Stimulated activated naive CD8-positive, alpha-beta T cell treated with anti-CD3 and anti-CD28 coated beads, Interleukin-15, amount 100 ng/mL, for 72 hours (primary cell): Measurements from ENCODE around the gene ZNF138.
"Not testable (repeated sequence)": the region's sequence is repeated elsewhere in the genome, so short reads cannot be mapped to it uniquely, and the experiment has no call there.

ENCODE experiments used
- ATAC-seq: fragments of 150-1000 bp; cut with Tn5 transposase; 2 replicates; pipeline ENCODE4 v1.10.0; 2021; ENCODE audit warnings: mild to moderate bottlenecking, moderate library complexity
- DNase-seq, 2 donors: peaks; one replicate each; pipeline ENCODE4 v3.0.0; 2021 to 2022
- H3K27ac Mint-ChIP-seq, 2 donors: one replicate each; pipeline ENCODE4 v1.8.0; 2022; ENCODE audit warnings: mild to moderate bottlenecking in 2 of 2, mixed read lengths in 2 of 2, moderate library complexity in 2 of 2
- H3K27me3 Mint-ChIP-seq: one replicate; pipeline ENCODE4 v1.8.0; 2022; ENCODE audit warnings: mixed read lengths
- H3K4me1 Mint-ChIP-seq: one replicate; pipeline ENCODE4 v1.8.0; 2022; ENCODE audit warnings: mild to moderate bottlenecking, mixed read lengths
- H3K4me3 Mint-ChIP-seq, 2 donors: one replicate each; pipeline ENCODE4 v1.8.0; 2022; ENCODE audit warnings: mild to moderate bottlenecking in 2 of 2, mixed read lengths in 2 of 2, moderate library complexity in 1 of 2
- H3K9me3 Mint-ChIP-seq, 2 donors: one replicate each; pipeline ENCODE4 v1.8.0; 2022; ENCODE audit warnings: mixed read lengths in 2 of 2

ZNF138 gene

DNA sequence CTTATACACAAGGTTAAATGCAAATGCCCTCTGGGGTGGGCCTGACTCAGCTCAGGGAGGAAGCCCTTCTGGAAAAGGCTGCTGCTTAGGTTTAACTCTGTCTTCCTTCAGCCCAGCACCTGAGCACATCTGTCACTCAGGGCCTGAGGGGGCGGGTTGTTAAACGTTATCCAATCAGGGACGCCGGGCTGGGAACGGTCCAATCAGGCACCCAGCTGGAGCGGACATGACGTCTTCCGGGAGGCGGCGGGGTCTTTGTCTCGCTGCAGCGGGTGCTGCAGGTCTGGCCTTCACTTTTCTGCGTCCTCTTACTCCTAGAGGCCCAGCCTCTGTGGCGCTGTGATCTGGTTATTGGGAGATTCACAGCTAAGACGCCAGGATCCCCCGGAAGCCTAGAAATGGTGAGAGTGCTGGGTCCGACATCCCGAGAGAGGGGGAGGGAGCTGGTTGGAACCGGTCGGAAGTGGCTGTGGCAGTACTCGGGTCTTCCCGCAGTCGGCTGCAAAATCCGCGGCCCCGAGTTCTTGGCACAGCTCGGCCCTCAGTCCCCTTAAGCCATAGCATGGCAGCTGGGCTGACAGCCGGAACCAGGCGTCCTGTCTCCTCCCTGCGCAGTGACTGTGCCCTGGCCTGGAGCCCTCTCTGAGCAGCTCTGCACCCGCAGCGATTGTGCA lies at the start of gene ZNF138:
Gene ZNF138, plus strand, starts transcription at position 258 of the 674 bp plus-strand sequence. Its CDS starts 141 bp downstream, at position 399.
- H3K27ac Mint-ChIP-seq, result peak within 1 kb of the TSS; percentile 99 to 100
- DNase-seq (peak; percentile 88 to 95), ATAC-seq (peak; percentile 100)
- no peaks in the 10 kb centered on the region for H3K27me3 Mint-ChIP-seq
- peaks cover 24% of the 10 kb centered on the region for H3K4me1 Mint-ChIP-seq
- H3K9me3 Mint-ChIP-seq, result no peaks in the 10 kb centered on the region
- peak within 1 kb of the TSS; percentile 97 to 99 for H3K4me3 Mint-ChIP-seq

- ATAC-seq (no peak), DNase-seq (no peak)
- Mint-ChIP-seq H3K4me3 (no peak overlapping the region), H3K9me3 (peaks cover 0 to 13% of the 10 kb centered on the region in 2 donors), H3K27me3 (no peaks in the 10 kb centered on the region), H3K27ac (no peak overlapping the region), H3K4me1 (no peaks in the 10 kb centered on the region)
Observed at GRCh38 chr7:64744680-64745079, 49.5 kb upstream of the ZNF138 start.

DNA sequence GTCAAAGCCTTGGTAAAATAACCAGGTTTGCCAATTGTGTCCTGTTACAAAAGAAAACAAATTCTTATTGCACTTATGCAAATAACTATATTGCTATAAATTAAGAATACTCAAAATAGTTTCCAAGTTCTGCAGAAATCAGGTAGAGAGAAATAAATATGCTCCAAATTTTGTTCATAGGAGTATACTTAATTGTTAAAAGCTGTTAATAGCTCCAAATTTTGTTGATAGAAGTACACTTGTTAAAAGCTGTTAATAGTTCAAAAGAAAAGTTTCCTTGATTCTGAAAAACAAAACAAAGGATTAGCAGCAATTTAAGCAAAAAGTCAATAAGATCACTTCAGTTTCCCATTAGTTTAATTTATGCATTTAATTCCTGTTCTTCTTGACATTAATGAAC lies 46.4 kb upstream of the ZNF138 start:
- Mint-ChIP-seq H3K27me3 (no peaks in the 10 kb centered on the region), H3K4me3 (no peak overlapping the region), H3K27ac (no peak overlapping the region), H3K9me3 (peaks cover 0 to 6% of the 10 kb centered on the region in 2 donors), H3K4me1 (no peaks in the 10 kb centered on the region)
- ATAC-seq (no peak), DNase-seq (no peak)

DNA sequence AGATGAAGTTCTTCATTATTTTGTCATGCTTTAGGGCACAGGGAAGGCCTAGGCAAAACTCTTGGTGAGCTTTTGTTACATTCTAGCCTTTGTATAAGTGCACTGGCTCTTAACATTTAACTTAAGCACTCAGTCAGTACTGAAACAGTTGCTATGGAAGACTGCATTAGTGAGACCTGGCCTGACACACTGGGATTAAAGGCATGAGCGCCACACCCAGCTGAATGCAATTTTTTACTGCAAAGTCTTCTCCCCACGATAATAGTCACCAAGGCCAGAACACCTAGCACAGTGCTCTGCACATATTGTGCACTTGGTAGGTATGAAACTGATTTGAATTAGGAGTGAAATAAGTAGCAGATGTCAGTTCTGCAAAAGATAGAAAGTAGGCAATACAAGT lies 41.2 kb upstream of the ZNF138 start:
- no peak overlapping the region for H3K4me3 Mint-ChIP-seq
- ATAC-seq, result no peak
- no peaks in the 10 kb centered on the region for H3K9me3 Mint-ChIP-seq
- H3K27me3 Mint-ChIP-seq, result no peaks in the 10 kb centered on the region
- H3K27ac Mint-ChIP-seq, result no peak overlapping the region
- no peaks in the 10 kb centered on the region for H3K4me1 Mint-ChIP-seq
- no peak for DNase-seq

DNA sequence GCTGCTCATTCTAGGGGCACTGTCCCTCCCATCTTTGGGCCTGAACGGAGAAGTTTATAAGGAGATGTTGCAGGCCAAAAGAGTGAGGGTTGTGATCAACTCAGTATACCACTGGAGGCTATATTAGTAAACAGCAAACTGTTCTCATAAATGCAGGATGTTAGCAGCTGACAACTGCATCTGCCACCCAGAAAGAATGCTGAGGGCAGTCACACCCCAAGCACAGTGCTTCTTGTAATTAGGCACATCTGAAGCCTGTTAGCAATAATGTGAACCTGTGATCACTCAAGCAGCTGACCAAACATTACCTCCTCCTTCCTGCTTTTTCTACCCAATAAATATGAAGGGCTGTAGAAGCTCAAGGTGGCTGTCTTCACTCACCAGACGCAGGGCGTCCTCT lies 38.4 kb upstream of the ZNF138 start:
- no peak for ATAC-seq
- no peaks in the 10 kb centered on the region for H3K4me1 Mint-ChIP-seq
- H3K4me3 Mint-ChIP-seq, result no peak overlapping the region
- no peak for DNase-seq
- no peaks in the 10 kb centered on the region for H3K27me3 Mint-ChIP-seq
- no peak overlapping the region for H3K27ac Mint-ChIP-seq
- H3K9me3 Mint-ChIP-seq, result no peaks in the 10 kb centered on the region

- ATAC-seq, result no peak
- no peaks in the 10 kb centered on the region for H3K4me1 Mint-ChIP-seq
- DNase-seq, result no peak
- no peaks in the 10 kb centered on the region for H3K9me3 Mint-ChIP-seq
- no peak overlapping the region for H3K4me3 Mint-ChIP-seq
- H3K27ac Mint-ChIP-seq, result no peak overlapping the region
- no peaks in the 10 kb centered on the region for H3K27me3 Mint-ChIP-seq
Observed at GRCh38 chr7:64758151-64758550, 36.1 kb upstream of the ZNF138 start.

DNA sequence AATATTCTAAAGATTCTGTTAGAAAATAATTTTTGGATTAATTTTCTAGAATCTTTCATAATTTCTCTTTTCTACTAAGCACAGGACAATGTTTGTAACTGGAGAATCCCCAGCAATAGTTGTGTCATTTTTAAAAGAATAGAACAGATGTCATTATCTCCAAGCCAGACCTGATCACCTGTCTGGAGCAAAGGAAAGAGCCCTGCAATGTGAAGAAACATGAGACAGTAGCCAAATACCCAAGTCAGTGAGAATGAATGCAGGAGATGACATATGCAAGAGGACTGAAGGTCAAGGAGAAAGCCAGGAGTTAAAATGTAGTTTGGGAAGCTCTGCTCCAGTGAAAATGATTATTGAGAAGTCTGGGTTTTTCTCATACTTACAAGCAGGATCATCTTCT lies 25.4 kb upstream of the ZNF138 start:
- DNase-seq, result no peak
- no peak for ATAC-seq

DNA sequence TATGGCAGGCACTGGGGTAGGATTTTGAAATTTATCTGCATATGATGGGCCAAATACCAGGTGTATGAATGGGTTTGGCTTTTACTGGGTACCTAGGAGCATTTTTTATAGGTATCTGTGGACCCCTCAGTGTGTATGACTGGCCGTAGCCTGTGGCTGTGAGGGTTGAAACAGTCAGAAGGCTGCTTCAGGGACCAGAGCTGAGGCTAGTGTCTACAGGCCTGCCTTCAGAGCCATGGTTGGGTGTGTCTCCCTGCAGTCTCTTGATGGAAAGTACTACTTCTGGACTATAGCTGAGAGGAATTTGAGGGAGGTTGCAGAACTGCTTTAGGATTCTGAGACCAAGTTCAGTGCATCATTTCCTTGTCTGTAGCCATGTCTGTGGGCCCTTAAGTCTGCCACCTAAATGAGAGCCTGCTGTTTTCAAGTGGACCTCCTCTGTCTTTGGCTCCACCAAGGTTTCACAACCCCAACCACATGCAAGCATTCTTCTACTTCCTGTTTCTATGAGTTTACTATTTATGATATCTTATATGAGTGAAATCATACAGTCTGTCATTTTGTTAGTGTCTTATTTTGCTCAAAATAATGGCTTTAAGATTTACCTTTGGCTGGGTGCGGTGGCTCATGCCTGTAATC lies 19.9 kb upstream of the ZNF138 start:
- DNase-seq (no peak), ATAC-seq (no peak)
- no peaks in the 10 kb centered on the region for H3K4me1 Mint-ChIP-seq
- no peak overlapping the region for H3K27ac Mint-ChIP-seq
- H3K4me3 Mint-ChIP-seq, result no peak overlapping the region
- no peaks in the 10 kb centered on the region for H3K27me3 Mint-ChIP-seq
- H3K9me3 Mint-ChIP-seq, result peaks cover 5 to 7% of the 10 kb centered on the region in 2 donors

More for the DNA sequence above, 25.4 kb upstream of the ZNF138 start:
- H3K27me3 Mint-ChIP-seq, result no peaks in the 10 kb centered on the region
- no peak overlapping the region for H3K27ac Mint-ChIP-seq
- H3K9me3 Mint-ChIP-seq, result no peaks in the 10 kb centered on the region
- no peaks in the 10 kb centered on the region for H3K4me1 Mint-ChIP-seq
- H3K4me3 Mint-ChIP-seq, result no peak overlapping the region

DNA sequence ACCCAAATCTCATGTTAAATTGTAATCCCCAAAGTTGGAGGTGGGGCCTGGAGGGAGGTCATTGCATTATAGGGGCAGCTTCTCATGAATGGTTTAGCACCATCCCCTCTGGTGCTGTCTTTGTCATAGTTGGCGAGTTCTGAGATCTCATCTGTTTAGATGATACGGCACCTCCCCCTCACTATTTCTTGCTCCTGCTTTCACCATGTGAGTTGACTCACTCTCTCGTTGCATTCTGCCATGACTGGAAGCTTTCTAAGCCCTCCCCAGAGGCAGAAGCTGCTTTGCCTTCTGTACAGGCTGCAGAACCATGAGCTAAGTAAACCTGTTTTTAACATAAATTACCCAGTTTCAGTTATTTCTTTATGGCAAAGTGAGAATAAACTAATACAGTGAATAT lies 18.9 kb upstream of the ZNF138 start:
- Mint-ChIP-seq H3K9me3 (peaks cover 5 to 7% of the 10 kb centered on the region in 2 donors), H3K4me3 (no peak overlapping the region), H3K27me3 (no peaks in the 10 kb centered on the region), H3K27ac (no peak overlapping the region), H3K4me1 (no peaks in the 10 kb centered on the region)
- no peak for DNase-seq
- ATAC-seq, result no peak

GRCh38 chr7:64784842-64785241 lies 9.4 kb upstream of the ZNF138 start:
- not testable (repeated sequence) for H3K4me1 Mint-ChIP-seq, DNase-seq, H3K4me3 Mint-ChIP-seq, H3K9me3 Mint-ChIP-seq, H3K27me3 Mint-ChIP-seq, H3K27ac Mint-ChIP-seq
- ATAC-seq, result peak; percentile 64

GRCh38 chr7:64787295-64787694 lies 6.9 kb upstream of the ZNF138 start:
- Mint-ChIP-seq H3K9me3 (no peaks in the 10 kb centered on the region), H3K27ac (no peak overlapping the region), H3K4me3 (no peak overlapping the region), H3K27me3 (no peaks in the 10 kb centered on the region), H3K4me1 (no peaks in the 10 kb centered on the region)
- DNase-seq, result no peak
- no peak for ATAC-seq

GRCh38 chr7:64789241-64789640 lies 5.0 kb upstream of the ZNF138 start:
- H3K9me3 Mint-ChIP-seq, H3K27me3 Mint-ChIP-seq, DNase-seq, ATAC-seq, H3K4me1 Mint-ChIP-seq, H3K27ac Mint-ChIP-seq, H3K4me3 Mint-ChIP-seq: not testable (repeated sequence)

DNA sequence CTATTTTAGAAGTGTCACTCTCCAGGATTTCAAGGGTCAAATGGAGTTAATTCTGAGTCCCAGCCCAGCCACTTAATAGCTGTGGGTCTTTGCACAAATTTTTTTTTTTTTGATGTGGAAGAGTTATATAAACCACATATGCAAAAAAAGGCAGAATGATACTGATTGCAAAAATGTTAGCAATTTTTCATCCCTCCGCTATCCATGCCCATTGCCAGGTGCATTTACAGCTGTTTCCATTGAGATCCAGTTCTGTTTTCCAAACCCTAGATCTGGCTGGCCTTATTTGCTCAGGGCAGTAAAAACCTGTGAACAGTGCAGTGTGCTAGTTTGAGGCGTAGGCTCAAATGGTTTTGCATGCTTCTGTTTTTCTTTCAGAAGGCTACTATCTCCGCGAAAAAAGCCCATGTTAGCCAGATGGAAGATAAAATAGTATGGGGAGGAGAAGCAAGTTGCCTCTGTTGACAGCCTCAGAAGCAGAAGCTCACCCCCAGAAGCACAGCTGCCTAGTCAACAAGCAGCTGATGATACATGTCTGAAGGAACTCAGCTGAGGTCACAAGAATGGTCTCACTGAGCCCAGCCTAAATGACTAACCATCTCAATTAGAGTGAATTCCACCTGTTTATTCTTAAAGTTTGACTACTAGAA lies 997 bp upstream of the ZNF138 start:
- ATAC-seq, result no peak
- no peaks in the 10 kb centered on the region for H3K9me3 Mint-ChIP-seq
- no peak for DNase-seq
- H3K4me1 Mint-ChIP-seq, result peaks cover 20% of the 10 kb centered on the region
- no peaks in the 10 kb centered on the region for H3K27me3 Mint-ChIP-seq
- H3K4me3 Mint-ChIP-seq, result peak overlapping the region in 1 of 2 donors; percentile 53
- H3K27ac Mint-ChIP-seq, result peak overlapping the region in 1 of 2 donors; percentile 81

GRCh38 chr7:64795176-64795575 lies 948 bp downstream of the ZNF138 start:
- DNase-seq (no peak), ATAC-seq (no peak)
- Mint-ChIP-seq H3K27ac (peak overlapping the region; percentile 27 to 41), H3K9me3 (no peaks in the 10 kb centered on the region), H3K4me1 (peaks cover 31% of the 10 kb centered on the region), H3K27me3 (no peaks in the 10 kb centered on the region), H3K4me3 (peak overlapping the region; percentile 97 to 99)

- DNase-seq, H3K9me3 Mint-ChIP-seq, H3K4me3 Mint-ChIP-seq, H3K27me3 Mint-ChIP-seq, ATAC-seq, H3K27ac Mint-ChIP-seq: not testable (repeated sequence)
- H3K4me1 Mint-ChIP-seq, result peaks cover 38% of the 10 kb centered on the region
Observed at GRCh38 chr7:64799169-64799568, 4.9 kb downstream of the ZNF138 start.

DNA sequence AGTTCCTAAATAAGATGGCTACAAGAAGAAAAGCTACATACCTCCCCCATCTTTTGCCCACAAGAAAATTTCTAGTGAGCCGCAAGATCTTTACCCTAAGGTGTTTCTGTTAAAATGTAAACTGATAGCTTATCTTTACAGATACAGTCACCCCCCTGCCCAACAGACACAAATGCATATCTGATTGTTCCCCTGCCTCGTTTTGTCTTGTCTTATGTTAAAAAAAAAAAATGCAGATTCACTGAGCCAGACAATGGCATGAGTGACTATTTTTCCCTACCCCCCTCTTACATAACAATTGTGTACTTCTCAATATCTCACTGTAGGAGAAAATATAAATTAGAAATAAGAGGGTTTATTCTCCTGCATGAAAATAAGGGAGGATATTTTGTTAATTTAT lies 8.5 kb downstream of the ZNF138 start:
- peaks cover 18% of the 10 kb centered on the region for H3K4me1 Mint-ChIP-seq
- ATAC-seq (no peak), DNase-seq (no peak)
- no peak overlapping the region for H3K4me3 Mint-ChIP-seq
- peak overlapping the region in 1 of 2 donors; percentile 5 for H3K27ac Mint-ChIP-seq
- no peaks in the 10 kb centered on the region for H3K27me3 Mint-ChIP-seq
- H3K9me3 Mint-ChIP-seq, result peaks cover 5 to 16% of the 10 kb centered on the region in 2 donors
